Measurements from ENCODE around the gene PKMYT1.

PKMYT1 gene

GRCh38 chr16:2983706-2984136 lies 3.5 kb upstream of the PKMYT1 start:
- peak; percentile 82 for TF ChIP-seq CTCF (IDR thresholded peaks at IDR 0.05; ENCODE audit: low read depth, low read length, missing control alignments)
- DNase-seq (ENCODE audit: low read depth): peak; percentile 48
- H3K4me3 ChIP-seq (ENCODE audit: low read depth, low read length): no peak overlapping the region
- in situ Hi-C loops (cut with HindIII; ENCODE audit: low sequenced_read_pairs): no loop called here

GRCh38 chr16:2982402-2982801 lies 2.2 kb upstream of the PKMYT1 start:
- no peak for TF ChIP-seq CTCF (IDR thresholded peaks at IDR 0.05; ENCODE audit: low read depth, low read length, missing control alignments)
- no peak for DNase-seq (ENCODE audit: low read depth)
- no peak overlapping the region for H3K4me3 ChIP-seq (ENCODE audit: low read depth, low read length)
- in situ Hi-C loops (cut with HindIII; ENCODE audit: low sequenced_read_pairs): no loop called here

- TF ChIP-seq CTCF (IDR thresholded peaks at IDR 0.05; ENCODE audit: low read depth, low read length, missing control alignments): no peak
- no peak overlapping the region for H3K4me3 ChIP-seq (ENCODE audit: low read depth, low read length)
- in situ Hi-C loops (cut with HindIII; ENCODE audit: low sequenced_read_pairs): no loop called here
- DNase-seq (ENCODE audit: low read depth): no peak
Observed at GRCh38 chr16:2981899-2982250, 1.6 kb upstream of the PKMYT1 start.

GRCh38 chr16:2981177-2981898 lies 1.1 kb upstream of the PKMYT1 start:
- no peak for TF ChIP-seq CTCF (IDR thresholded peaks at IDR 0.05; ENCODE audit: low read depth, low read length, missing control alignments)
- in situ Hi-C loops (cut with HindIII; ENCODE audit: low sequenced_read_pairs): no loop called here
- peak overlapping the region; percentile 68 for H3K4me3 ChIP-seq (ENCODE audit: low read depth, low read length)
- no peak for DNase-seq (ENCODE audit: low read depth)

GRCh38 chr16:2979669-2980226 lies 498 bp downstream of the PKMYT1 start:
- H3K4me3 ChIP-seq (ENCODE audit: low read depth, low read length): peak overlapping the region; percentile 68
- in situ Hi-C loops (cut with HindIII; ENCODE audit: low sequenced_read_pairs): no loop called here
- DNase-seq (ENCODE audit: low read depth): no peak
- no peak for TF ChIP-seq CTCF (IDR thresholded peaks at IDR 0.05; ENCODE audit: low read depth, low read length, missing control alignments)

- in situ Hi-C loops (cut with HindIII; ENCODE audit: low sequenced_read_pairs): no loop called here
- no peak for TF ChIP-seq CTCF (IDR thresholded peaks at IDR 0.05; ENCODE audit: low read depth, low read length, missing control alignments)
- DNase-seq (ENCODE audit: low read depth): no peak
Observed at GRCh38 chr16:2977440-2977839, 2.8 kb downstream of the PKMYT1 start.

More at GRCh38 chr16:2977440-2977839, 2.8 kb downstream of the PKMYT1 start:
- H3K4me3 ChIP-seq (ENCODE audit: low read depth, low read length): no peak overlapping the region
